HepG2 (cell line): ENCODE measurements around the gene IRAK4. TPM values are rescaled to one million over a fixed set of nuclear protein-coding genes. Genes with fewer than 3 reads are reported as not detected.

Experiments
- ETV6 ChIP-seq: sonication (generic); formaldehyde crosslinking; conservative IDR thresholded peaks from 2 replicates; pipeline ENCODE4 v1.4.0; 2020; ENCODE audit warnings: missing genetic modification reagents
- HOXA7 ChIP-seq: sonication (generic); formaldehyde crosslinking; IDR thresholded peaks from 2 replicates; pipeline ENCODE4 v1.8.1; 2022; ENCODE audit warnings: mild to moderate bottlenecking, missing genetic modification reagents, moderate library complexity
- IKZF5 ChIP-seq: IDR thresholded peaks from 2 replicates; pipeline ENCODE4 v1.6.1; 2018; ENCODE audit warnings: missing genetic modification reagents, mild to moderate bottlenecking, missing compliant biosample characterization
- KAT7 ChIP-seq: IDR thresholded peaks from 2 replicates; pipeline ENCODE4 v1.6.1; 2018; ENCODE audit warnings: borderline replicate concordance, missing compliant biosample characterization
- MATR3 ChIP-seq: sonication (generic); formaldehyde crosslinking; IDR thresholded peaks from 2 replicates; pipeline ENCODE4 v1.4.0; 2020; ENCODE audit warnings: missing genetic modification reagents
- RBFOX2 ChIP-seq: fragments of 200-400 bp; formaldehyde crosslinking; IDR thresholded peaks from 2 replicates; pipeline ENCODE4 v1.6.1; 2017; ENCODE audit warnings: low read depth, mild to moderate bottlenecking, low read length
- SMAD1 ChIP-seq: sonication (generic); formaldehyde crosslinking; IDR thresholded peaks from 2 replicates; pipeline ENCODE4 v1.4.0; 2020; ENCODE audit warnings: missing genetic modification reagents, low read depth, mild to moderate bottlenecking, borderline replicate concordance
- SRY ChIP-seq: sonication (generic); formaldehyde crosslinking; IDR thresholded peaks from 2 replicates; pipeline ENCODE4 v1.8.0; 2022; ENCODE audit warnings: mild to moderate bottlenecking, missing genetic modification reagents
- SYNCRIP ChIP-seq: fragments of 200-400 bp; formaldehyde crosslinking; IDR thresholded peaks from 2 replicates; pipeline ENCODE4 v1.6.1; 2018; ENCODE audit warnings: mild to moderate bottlenecking, low read depth, low read length; ENCODE audit not compliant: insufficient read depth
- ZFY ChIP-seq: sonication (generic); formaldehyde crosslinking; IDR thresholded peaks from 2 replicates; pipeline ENCODE4 v1.4.0; 2020; ENCODE audit warnings: missing genetic modification reagents
- ZNF367 ChIP-seq: sonication (generic); formaldehyde crosslinking; IDR thresholded peaks from 2 replicates; pipeline ENCODE4 v1.4.0; 2020; ENCODE audit warnings: missing genetic modification reagents, borderline replicate concordance
- ZNF446 ChIP-seq: sonication (generic); formaldehyde crosslinking; IDR thresholded peaks from 2 replicates; pipeline ENCODE4 v1.5.0; 2020; ENCODE audit warnings: mild to moderate bottlenecking, missing genetic modification reagents
- ZNF562 ChIP-seq: sonication (generic); formaldehyde crosslinking; IDR thresholded peaks from 2 replicates; pipeline ENCODE4 v1.8.0; 2022; ENCODE audit warnings: missing genetic modification reagents, borderline replicate concordance
- ZNF720 ChIP-seq: sonication (generic); formaldehyde crosslinking; IDR thresholded peaks from 2 replicates; pipeline ENCODE4 v1.4.0; 2020; ENCODE audit warnings: missing genetic modification reagents
- polyA plus RNA-seq, 8 experiments: library from polyadenylated mRNA; depleted of rRNA in 3 of 8; stranded (reverse) in 7 of 8; unstranded in 1 of 8; fragments of >200 nt; fragmentation: Illumina TruSeq in 4 of 8; extraction: Trizol in 4 of 8; gene quantifications; 2 replicates each; pipeline versions ENCODE4 v1.2.1 to v1.2.3, GENCODE V29; 2011 to 2016; ENCODE audit warnings: low read depth in 4 of 8, missing spikeins in 1 of 8, mixed read lengths in 1 of 8; ENCODE audit not compliant: insufficient read depth in 1 of 8
- total RNA-seq, 5 experiments: library from RNA; depleted of rRNA; stranded (reverse); fragments of >200 nt; fragmentation: Illumina TruSeq; extraction: Trizol; gene quantifications; 2 replicates each; pipeline ENCODE4 v1.2.3, GENCODE V29; 2016; ENCODE audit warnings: low read depth in 1 of 5
- TF ChIP-seq, protein P1 (sequence below): sonication (generic); formaldehyde crosslinking; IDR thresholded peaks from 2 replicates; pipeline ENCODE4 v1.4.0; 2020; ENCODE audit warnings: mild to moderate bottlenecking, missing genetic modification reagents
- TF ChIP-seq, protein P2 (sequence below): sonication (generic); formaldehyde crosslinking; IDR thresholded peaks from 2 replicates; pipeline ENCODE4 v1.4.0; 2020; ENCODE audit warnings: missing genetic modification reagents
- TF ChIP-seq, protein P3 (sequence below), 2 experiments: sonication (generic) in 1 of 2; formaldehyde crosslinking in 1 of 2; IDR thresholded peaks; 2 replicates each; pipeline versions ENCODE4 v1.6.1 to v1.9.0; 2014 to 2022; ENCODE audit warnings: antibody characterized with exemption in 1 of 2, borderline replicate concordance in 1 of 2, inconsistent platforms in 1 of 2, low read depth in 1 of 2, missing genetic modification reagents in 1 of 2

The IRAK4 gene
- total and polyA plus RNA-seq, 2 of the 13 experiments (the other 11 are each of a cell fraction or from before 2014, with no cell fraction given): 6.6 to 7.1 TPM

GRCh38 chr12:43805860-43806736, 47.3 kb downstream of the IRAK4 start, which contains the start of gene TWF1 (continued):
- no peak for TF ChIP-seq IKZF5
- TF ChIP-seq KAT7 (CRISPR knock-in tag): peak; percentile 73; the same call in 1 of the 2 replicates
- no peak for TF ChIP-seq ZNF720 (CRISPR knock-in tag)
- no peak for TF ChIP-seq HOXA7 (CRISPR knock-in tag)
- no peak for TF ChIP-seq ZNF562 (CRISPR knock-in tag)
- 0 out of 2 replicates have a peak, but pooled peaks have one; percentile 19 for TF ChIP-seq ETV6 (CRISPR knock-in tag)
- TF ChIP-seq, protein P1, sequence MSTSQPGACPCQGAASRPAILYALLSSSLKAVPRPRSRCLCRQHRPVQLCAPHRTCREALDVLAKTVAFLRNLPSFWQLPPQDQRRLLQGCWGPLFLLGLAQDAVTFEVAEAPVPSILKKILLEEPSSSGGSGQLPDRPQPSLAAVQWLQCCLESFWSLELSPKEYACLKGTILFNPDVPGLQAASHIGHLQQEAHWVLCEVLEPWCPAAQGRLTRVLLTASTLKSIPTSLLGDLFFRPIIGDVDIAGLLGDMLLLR: no peak
- TF ChIP-seq RBFOX2: peak; percentile 95
- TF ChIP-seq, protein P2, sequence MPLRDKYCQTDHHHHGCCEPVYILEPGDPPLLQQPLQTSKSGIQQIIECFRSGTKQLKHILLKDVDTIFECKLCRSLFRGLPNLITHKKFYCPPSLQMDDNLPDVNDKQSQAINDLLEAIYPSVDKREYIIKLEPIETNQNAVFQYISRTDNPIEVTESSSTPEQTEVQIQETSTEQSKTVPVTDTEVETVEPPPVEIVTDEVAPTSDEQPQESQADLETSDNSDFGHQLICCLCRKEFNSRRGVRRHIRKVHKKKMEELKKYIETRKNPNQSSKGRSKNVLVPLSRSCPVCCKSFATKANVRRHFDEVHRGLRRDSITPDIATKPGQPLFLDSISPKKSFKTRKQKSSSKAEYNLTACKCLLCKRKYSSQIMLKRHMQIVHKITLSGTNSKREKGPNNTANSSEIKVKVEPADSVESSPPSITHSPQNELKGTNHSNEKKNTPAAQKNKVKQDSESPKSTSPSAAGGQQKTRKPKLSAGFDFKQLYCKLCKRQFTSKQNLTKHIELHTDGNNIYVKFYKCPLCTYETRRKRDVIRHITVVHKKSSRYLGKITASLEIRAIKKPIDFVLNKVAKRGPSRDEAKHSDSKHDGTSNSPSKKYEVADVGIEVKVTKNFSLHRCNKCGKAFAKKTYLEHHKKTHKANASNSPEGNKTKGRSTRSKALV: peak; percentile 55; the same call in 1 of the 2 replicates
- TF ChIP-seq SRY (CRISPR knock-in tag): no peak
- TF ChIP-seq ZFY (CRISPR knock-in tag): peak; percentile 96
- no peak for TF ChIP-seq ZNF367 (CRISPR knock-in tag)
- TF ChIP-seq, protein P3, sequence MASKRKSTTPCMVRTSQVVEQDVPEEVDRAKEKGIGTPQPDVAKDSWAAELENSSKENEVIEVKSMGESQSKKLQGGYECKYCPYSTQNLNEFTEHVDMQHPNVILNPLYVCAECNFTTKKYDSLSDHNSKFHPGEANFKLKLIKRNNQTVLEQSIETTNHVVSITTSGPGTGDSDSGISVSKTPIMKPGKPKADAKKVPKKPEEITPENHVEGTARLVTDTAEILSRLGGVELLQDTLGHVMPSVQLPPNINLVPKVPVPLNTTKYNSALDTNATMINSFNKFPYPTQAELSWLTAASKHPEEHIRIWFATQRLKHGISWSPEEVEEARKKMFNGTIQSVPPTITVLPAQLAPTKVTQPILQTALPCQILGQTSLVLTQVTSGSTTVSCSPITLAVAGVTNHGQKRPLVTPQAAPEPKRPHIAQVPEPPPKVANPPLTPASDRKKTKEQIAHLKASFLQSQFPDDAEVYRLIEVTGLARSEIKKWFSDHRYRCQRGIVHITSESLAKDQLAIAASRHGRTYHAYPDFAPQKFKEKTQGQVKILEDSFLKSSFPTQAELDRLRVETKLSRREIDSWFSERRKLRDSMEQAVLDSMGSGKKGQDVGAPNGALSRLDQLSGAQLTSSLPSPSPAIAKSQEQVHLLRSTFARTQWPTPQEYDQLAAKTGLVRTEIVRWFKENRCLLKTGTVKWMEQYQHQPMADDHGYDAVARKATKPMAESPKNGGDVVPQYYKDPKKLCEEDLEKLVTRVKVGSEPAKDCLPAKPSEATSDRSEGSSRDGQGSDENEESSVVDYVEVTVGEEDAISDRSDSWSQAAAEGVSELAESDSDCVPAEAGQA (IDR thresholded peaks at IDR 0.05; ENCODE audit: low read depth): 0 out of 2 replicates have a peak, but pooled peaks have one; percentile 43
- TF ChIP-seq, protein P3 (CRISPR knock-in tag; IDR thresholded peaks at IDR 0.05; ENCODE audit: borderline replicate concordance): peak; percentile 50; the same call in 1 of the 2 replicates
- TF ChIP-seq MATR3 (CRISPR knock-in tag): no peak
- no peak; the same call in 1 of the 2 replicates for TF ChIP-seq SMAD1
- no peak for TF ChIP-seq SYNCRIP
- TF ChIP-seq ZNF446 (CRISPR knock-in tag): peak; percentile 63; the same call in 1 of the 2 replicates
